Measurements from ENCODE around the gene C3orf20.

The C3orf20 gene

DNA sequence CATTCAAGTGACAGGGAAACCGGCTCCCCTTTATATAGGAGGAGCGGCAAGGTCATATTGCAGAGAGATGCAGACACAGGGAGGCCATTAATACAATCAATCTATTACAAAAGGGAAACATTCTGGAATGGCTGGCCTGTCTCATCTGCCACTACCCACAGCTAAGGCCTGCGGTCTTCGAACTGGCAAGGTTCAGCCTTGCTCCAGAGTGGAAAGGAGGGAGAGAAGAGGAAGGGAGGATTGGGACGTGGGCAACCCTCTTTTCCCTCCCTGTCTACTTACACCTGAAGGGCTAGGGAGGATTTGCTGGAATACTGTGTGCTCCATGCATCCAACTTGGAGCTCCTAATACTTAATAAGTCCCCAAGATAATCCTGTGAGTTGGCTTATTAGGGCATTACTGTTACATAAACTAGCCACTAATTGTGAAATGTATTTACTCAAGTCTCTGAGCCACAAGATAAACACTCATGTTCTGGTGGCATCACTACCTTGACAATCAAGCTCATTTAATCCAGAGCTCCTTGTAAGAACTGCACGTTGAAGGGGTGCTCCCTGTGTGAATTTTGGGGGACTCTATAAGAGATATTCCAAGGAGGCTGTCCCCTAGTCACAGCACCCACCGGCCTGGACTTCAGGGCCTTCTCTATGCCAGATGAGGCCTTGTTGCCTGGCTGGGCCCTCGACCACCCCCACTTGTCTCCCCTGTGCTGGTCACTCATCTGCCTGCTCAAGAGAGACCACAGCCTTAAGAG, 43.1 kb upstream of the C3orf20 start:
- H3K4me3 ChIP-seq (ENCODE audit: control insufficient read depth, low read depth, low read length): no peak overlapping the region
- TF ChIP-seq, protein P1, sequence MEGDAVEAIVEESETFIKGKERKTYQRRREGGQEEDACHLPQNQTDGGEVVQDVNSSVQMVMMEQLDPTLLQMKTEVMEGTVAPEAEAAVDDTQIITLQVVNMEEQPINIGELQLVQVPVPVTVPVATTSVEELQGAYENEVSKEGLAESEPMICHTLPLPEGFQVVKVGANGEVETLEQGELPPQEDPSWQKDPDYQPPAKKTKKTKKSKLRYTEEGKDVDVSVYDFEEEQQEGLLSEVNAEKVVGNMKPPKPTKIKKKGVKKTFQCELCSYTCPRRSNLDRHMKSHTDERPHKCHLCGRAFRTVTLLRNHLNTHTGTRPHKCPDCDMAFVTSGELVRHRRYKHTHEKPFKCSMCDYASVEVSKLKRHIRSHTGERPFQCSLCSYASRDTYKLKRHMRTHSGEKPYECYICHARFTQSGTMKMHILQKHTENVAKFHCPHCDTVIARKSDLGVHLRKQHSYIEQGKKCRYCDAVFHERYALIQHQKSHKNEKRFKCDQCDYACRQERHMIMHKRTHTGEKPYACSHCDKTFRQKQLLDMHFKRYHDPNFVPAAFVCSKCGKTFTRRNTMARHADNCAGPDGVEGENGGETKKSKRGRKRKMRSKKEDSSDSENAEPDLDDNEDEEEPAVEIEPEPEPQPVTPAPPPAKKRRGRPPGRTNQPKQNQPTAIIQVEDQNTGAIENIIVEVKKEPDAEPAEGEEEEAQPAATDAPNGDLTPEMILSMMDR (conservative IDR thresholded peaks at IDR 0.05; ENCODE audit: control insufficient read depth, insufficient read depth, low read depth, low read length): no peak
- DNase-seq (ENCODE audit: low read depth): no peak

DNA sequence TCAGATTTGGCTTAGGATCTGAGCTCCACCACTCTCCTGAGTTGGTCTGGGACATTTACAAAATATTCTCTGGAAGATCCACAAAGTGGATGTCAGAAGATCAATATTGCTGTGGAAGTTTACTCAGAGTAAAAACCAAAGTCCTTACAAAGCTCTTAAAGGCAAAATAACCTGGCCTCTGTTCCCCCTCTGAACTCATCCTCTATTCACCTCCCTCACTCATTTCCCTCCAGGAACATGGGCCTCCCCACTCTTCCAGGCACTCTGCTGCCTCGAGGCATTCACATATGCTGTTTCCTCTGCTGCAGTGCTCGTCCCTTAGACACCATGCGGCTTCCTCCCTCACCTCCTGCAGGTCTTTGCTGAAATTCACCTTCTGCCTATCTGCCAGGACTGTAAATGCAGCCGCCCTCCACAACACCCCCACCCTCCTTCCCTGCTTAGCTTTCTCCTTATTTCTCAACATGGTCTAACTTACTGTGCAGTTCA, 42.5 kb upstream of the C3orf20 start:
- no peak overlapping the region for H3K4me3 ChIP-seq (ENCODE audit: control insufficient read depth, low read depth, low read length)
- no peak for DNase-seq (ENCODE audit: low read depth)
- TF ChIP-seq, protein P1 (conservative IDR thresholded peaks at IDR 0.05; ENCODE audit: control insufficient read depth, insufficient read depth, low read depth, low read length): no peak

DNA sequence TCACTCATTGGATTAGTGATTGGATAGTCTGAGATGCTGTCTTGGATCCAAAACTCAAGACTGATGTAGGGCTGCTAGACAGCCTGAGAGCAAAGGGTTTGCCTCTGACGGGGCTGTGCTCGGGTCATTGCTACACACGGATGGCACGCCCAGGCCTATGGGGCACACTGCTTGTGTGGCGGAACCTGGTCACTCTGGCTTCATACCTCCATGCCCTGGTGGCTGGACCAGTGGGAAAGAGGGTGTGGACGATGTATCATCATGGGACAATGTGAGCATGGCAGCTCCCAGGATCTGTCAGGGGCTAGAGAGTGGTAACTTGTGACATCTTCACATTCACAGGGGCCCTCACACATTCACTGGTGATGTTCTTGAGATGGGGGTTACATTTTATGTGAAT, 41.5 kb upstream of the C3orf20 start:
- no peak for DNase-seq (ENCODE audit: low read depth)
- no peak overlapping the region for H3K4me3 ChIP-seq (ENCODE audit: control insufficient read depth, low read depth, low read length)
- TF ChIP-seq, protein P1 (conservative IDR thresholded peaks at IDR 0.05; ENCODE audit: control insufficient read depth, insufficient read depth, low read depth, low read length): no peak

DNA sequence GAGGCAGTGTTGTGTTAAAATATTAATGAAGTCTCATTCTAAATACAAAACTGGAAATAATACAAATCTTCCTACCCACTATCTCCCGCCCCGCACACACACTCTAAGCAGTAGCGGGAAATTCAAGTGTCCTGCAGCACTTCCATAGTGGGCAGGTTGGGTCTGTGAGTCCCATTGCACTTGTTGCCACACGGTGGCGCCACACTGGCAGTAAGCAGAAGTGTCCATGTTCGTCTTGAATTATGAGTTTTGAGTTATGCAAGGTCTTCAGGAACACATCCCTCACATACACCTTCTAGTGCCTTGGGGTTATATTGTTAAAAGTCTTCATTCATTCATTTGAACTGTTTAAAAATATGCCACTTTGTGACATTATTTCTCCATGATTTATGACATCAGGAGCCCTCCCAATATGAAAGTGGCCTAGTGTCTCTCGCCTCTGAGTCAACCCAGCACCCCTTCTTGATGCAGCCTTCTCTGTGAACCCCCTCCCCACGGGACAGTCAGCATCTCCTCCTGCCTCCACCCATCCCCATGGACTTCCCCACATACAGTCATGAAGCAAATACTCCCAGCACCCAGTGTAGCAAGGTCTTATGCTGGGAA, 41.0 kb upstream of the C3orf20 start:
- no peak overlapping the region for H3K4me3 ChIP-seq (ENCODE audit: control insufficient read depth, low read depth, low read length)
- TF ChIP-seq, protein P1 (conservative IDR thresholded peaks at IDR 0.05; ENCODE audit: control insufficient read depth, insufficient read depth, low read depth, low read length): peak; percentile 87
- peak; percentile 70 for DNase-seq (ENCODE audit: low read depth)

DNA sequence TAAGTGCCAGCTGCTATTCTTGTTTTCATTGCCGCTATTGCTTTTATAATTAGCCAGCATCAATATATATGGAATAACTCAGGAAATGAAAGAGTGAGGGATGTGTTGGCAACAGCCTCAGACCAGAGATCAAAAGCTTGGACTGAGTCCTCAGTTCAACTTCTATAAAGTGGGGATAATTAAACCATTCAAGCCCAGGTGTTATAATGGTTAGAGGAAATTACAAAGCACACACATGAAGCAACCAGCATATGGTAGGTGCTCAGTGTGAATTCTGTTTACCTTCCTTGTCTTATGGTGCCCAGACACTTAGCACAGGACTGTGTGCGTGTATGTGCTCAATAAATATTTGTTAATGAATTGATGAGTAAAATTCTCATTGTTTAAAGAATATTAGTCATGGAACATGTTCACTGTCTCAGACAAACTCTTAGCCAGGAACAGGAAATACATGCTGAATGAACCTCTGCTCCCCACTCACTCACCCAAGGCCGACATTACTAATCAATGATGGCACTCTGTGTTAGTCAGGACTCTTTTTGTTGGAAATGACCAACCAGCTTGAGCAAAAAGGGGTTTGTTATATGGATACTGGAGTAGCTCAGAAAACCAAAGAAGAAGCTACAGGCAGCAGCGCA, 40.1 kb upstream of the C3orf20 start:
- DNase-seq (ENCODE audit: low read depth): peak; percentile 55
- H3K4me3 ChIP-seq (ENCODE audit: control insufficient read depth, low read depth, low read length): no peak overlapping the region
- TF ChIP-seq, protein P1 (conservative IDR thresholded peaks at IDR 0.05; ENCODE audit: control insufficient read depth, insufficient read depth, low read depth, low read length): no peak

DNA sequence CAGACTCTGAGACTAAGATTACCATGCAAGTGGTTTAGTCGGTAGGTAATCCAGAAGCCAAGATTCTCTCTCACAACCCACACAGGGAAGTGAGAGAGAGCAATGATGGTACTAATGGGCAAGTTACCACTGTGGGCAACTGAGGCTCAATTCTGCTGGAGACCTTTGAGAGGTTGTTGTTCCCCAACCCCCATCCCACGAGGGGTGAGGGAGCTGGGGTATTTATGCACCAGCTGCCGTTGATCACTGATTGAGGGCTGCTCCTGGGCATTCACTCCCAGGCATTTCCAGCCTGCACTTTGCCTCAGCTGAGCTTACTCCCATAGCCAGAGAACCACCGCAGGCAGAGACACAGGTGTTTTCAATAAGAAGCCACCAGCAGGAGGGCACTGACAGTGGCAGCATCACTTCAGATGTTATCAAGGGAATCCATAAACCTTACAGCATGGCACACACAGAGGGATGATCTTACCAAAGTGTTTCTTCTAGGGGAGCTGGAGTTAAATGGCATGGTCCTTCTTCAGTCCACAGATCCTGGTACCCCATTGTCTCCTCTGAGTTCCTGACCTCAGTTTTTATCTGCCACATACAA, 38.3 kb upstream of the C3orf20 start:
- H3K4me3 ChIP-seq (ENCODE audit: control insufficient read depth, low read depth, low read length): no peak overlapping the region
- TF ChIP-seq, protein P1 (conservative IDR thresholded peaks at IDR 0.05; ENCODE audit: control insufficient read depth, insufficient read depth, low read depth, low read length): no peak
- DNase-seq (ENCODE audit: low read depth): no peak

All from fibroblast of mammary gland (primary cell).